HEK293 (cell line): ENCODE measurements around the gene PDCD1LG2.

ENCODE experiments used
- CTCF ChIA-PET: fragments of 350-600 bp; formaldehyde crosslinking; extraction: SDS; loops from one replicate; lab custom pipeline; 2021; ENCODE audit warnings: antibody characterized with exemption; lab: Yijun Ruan, JAX
- POLR2A ChIA-PET: fragments of 300-600 bp; formaldehyde crosslinking; extraction: SDS; loops from one replicate; lab custom pipeline; 2020; ENCODE audit warnings: antibody characterized with exemption, inconsistent platforms; lab: Yijun Ruan, JAX
- H3K27ac ChIP-seq: fragments of 200-500 bp; sonication (Bioruptor generic); 2 replicates; pipeline ENCODE4 v1.5.1; 2014; ENCODE audit warnings: low read depth, low read length, control low read depth, inconsistent platforms; ENCODE audit errors: extremely low read depth
- H3K36me3 ChIP-seq, 2 experiments: fragments of 200-500 bp in 1 of 2; sonication (Bioruptor generic) in 1 of 2; 1 replicate in 1 of 2; 2 replicates in 1 of 2; pipeline ENCODE4 v1.5.1; 2014 to 2017; ENCODE audit warnings: inconsistent platforms in 2 of 2, low read length in 2 of 2; ENCODE audit not compliant: control insufficient read depth in 2 of 2, insufficient read depth in 1 of 2
- H3K4me1 ChIP-seq: fragments of 200-500 bp; sonication (Bioruptor generic); 2 replicates; pipeline ENCODE4 v1.5.1; 2014; ENCODE audit warnings: mild to moderate bottlenecking, low read length, inconsistent platforms; ENCODE audit not compliant: control insufficient read depth, insufficient read depth
- H3K4me3 ChIP-seq: 2 replicates; pipeline ENCODE4 v1.5.1; 2011; ENCODE audit warnings: low read depth, mild to moderate bottlenecking, control low read depth, low read length, moderate library complexity
- H3K9me3 ChIP-seq: fragments of 200-500 bp; sonication (Bioruptor generic); 2 replicates; pipeline ENCODE4 v1.5.1; 2014; ENCODE audit warnings: low read depth, low read length, inconsistent platforms; ENCODE audit not compliant: control insufficient read depth, insufficient read depth
- KLF9 ChIP-seq: fragments of 450-650 bp; formaldehyde crosslinking; IDR thresholded peaks from 2 replicates; pipeline ENCODE4 v1.5.1; 2016; ENCODE audit warnings: missing biosample characterization, missing genetic modification characterization, low read depth
- MYNN ChIP-seq: fragments of 450-650 bp; formaldehyde crosslinking; IDR thresholded peaks from 2 replicates; pipeline ENCODE4 v1.5.1; 2016; ENCODE audit warnings: missing biosample characterization, missing genetic modification characterization, borderline replicate concordance
- OVOL3 ChIP-seq: fragments of 450-650 bp; formaldehyde crosslinking; IDR thresholded peaks from 2 replicates; pipeline ENCODE4 v1.5.1; 2016; ENCODE audit warnings: missing biosample characterization, missing genetic modification characterization
- YY2 ChIP-seq: fragments of 450-650 bp; formaldehyde crosslinking; IDR thresholded peaks from 2 replicates; pipeline ENCODE4 v1.5.1; 2016; ENCODE audit warnings: missing biosample characterization, missing genetic modification characterization
- ZBTB8A ChIP-seq: fragments of 450-650 bp; formaldehyde crosslinking; IDR thresholded peaks from 2 replicates; pipeline ENCODE4 v1.5.1; 2016; ENCODE audit warnings: missing biosample characterization, missing genetic modification characterization
- ZFP41 ChIP-seq: fragments of 450-650 bp; formaldehyde crosslinking; IDR thresholded peaks from 2 replicates; pipeline ENCODE4 v1.5.1; 2016; ENCODE audit warnings: missing biosample characterization, missing genetic modification characterization, borderline replicate concordance
- ZNF133 ChIP-seq: fragments of 450-650 bp; formaldehyde crosslinking; IDR thresholded peaks from 2 replicates; pipeline ENCODE4 v1.5.1; 2016; ENCODE audit warnings: missing biosample characterization, missing genetic modification characterization
- ZNF174 ChIP-seq: fragments of 450-650 bp; formaldehyde crosslinking; IDR thresholded peaks from 2 replicates; pipeline ENCODE4 v1.5.0; 2017; ENCODE audit warnings: missing biosample characterization, mild to moderate bottlenecking, missing genetic modification characterization
- ZNF23 ChIP-seq: fragments of 450-650 bp; formaldehyde crosslinking; IDR thresholded peaks from 2 replicates; pipeline ENCODE4 v1.5.1; 2016; ENCODE audit warnings: missing biosample characterization, missing genetic modification characterization, borderline replicate concordance
- ZNF302 ChIP-seq: fragments of 450-650 bp; formaldehyde crosslinking; IDR thresholded peaks from 2 replicates; pipeline ENCODE4 v1.5.1; 2016; ENCODE audit warnings: missing biosample characterization, missing genetic modification characterization, low read depth
- ZNF416 ChIP-seq: fragments of 450-650 bp; formaldehyde crosslinking; IDR thresholded peaks from 2 replicates; pipeline ENCODE4 v1.5.1; 2016; ENCODE audit warnings: missing biosample characterization, missing genetic modification characterization
- ZNF423 ChIP-seq: fragments of 450-650 bp; formaldehyde crosslinking; IDR thresholded peaks from 2 replicates; pipeline ENCODE4 v1.5.1; 2016; ENCODE audit warnings: missing biosample characterization, missing genetic modification characterization
- ZNF501 ChIP-seq: fragments of 450-650 bp; formaldehyde crosslinking; IDR thresholded peaks from 2 replicates; pipeline ENCODE4 v1.5.1; 2016; ENCODE audit warnings: missing biosample characterization, missing genetic modification characterization
- ZNF510 ChIP-seq: fragments of 450-650 bp; formaldehyde crosslinking; IDR thresholded peaks from 2 replicates; pipeline ENCODE4 v1.5.1; 2018; ENCODE audit warnings: mild to moderate bottlenecking, missing genetic modification characterization, missing biosample characterization; ENCODE audit not compliant: insufficient replicate concordance
- ZNF561 ChIP-seq: fragments of 450-650 bp; IDR thresholded peaks from 2 replicates; pipeline ENCODE4 v1.5.1; 2018; ENCODE audit warnings: missing biosample characterization, missing genetic modification characterization, borderline replicate concordance
- ZNF785 ChIP-seq: fragments of 450-650 bp; formaldehyde crosslinking; IDR thresholded peaks from 2 replicates; pipeline ENCODE4 v1.5.1; 2016; ENCODE audit warnings: missing biosample characterization, missing genetic modification characterization
- ZNF830 ChIP-seq: fragments of 450-650 bp; IDR thresholded peaks from 2 replicates; pipeline ENCODE4 v1.5.0; 2018; ENCODE audit warnings: missing biosample characterization, missing genetic modification characterization, low read depth, mild to moderate bottlenecking, moderate library complexity
- TF ChIP-seq, protein P1 (sequence below): fragments of 450-650 bp; formaldehyde crosslinking; IDR thresholded peaks from 2 replicates; pipeline ENCODE4 v1.5.1; 2016; ENCODE audit warnings: missing biosample characterization, missing genetic modification characterization
- TF ChIP-seq, protein P2 (sequence below): fragments of 450-650 bp; formaldehyde crosslinking; IDR thresholded peaks from 2 replicates; pipeline ENCODE4 v1.5.1; 2016; ENCODE audit warnings: missing biosample characterization, missing genetic modification characterization
- TF ChIP-seq, protein P3 (sequence below): fragments of 450-650 bp; formaldehyde crosslinking; IDR thresholded peaks from 2 replicates; pipeline ENCODE4 v1.5.1; 2016; ENCODE audit warnings: missing biosample characterization, missing genetic modification characterization
- TF ChIP-seq, protein P4 (sequence below): fragments of 450-650 bp; formaldehyde crosslinking; optimal IDR thresholded peaks from 2 replicates; pipeline ENCODE3; 2016; ENCODE audit warnings: missing biosample characterization, mild to moderate bottlenecking, missing genetic modification characterization
- TF ChIP-seq, protein P5 (sequence below): fragments of 450-650 bp; formaldehyde crosslinking; IDR thresholded peaks from 2 replicates; pipeline ENCODE4 v1.5.1; 2016; ENCODE audit warnings: missing biosample characterization, missing genetic modification characterization
- TF ChIP-seq, protein P6 (sequence below): fragments of 450-650 bp; formaldehyde crosslinking; IDR thresholded peaks from 2 replicates; pipeline ENCODE4 v1.5.0; 2017; ENCODE audit warnings: missing biosample characterization, missing genetic modification characterization, borderline replicate concordance

PDCD1LG2 gene

DNA sequence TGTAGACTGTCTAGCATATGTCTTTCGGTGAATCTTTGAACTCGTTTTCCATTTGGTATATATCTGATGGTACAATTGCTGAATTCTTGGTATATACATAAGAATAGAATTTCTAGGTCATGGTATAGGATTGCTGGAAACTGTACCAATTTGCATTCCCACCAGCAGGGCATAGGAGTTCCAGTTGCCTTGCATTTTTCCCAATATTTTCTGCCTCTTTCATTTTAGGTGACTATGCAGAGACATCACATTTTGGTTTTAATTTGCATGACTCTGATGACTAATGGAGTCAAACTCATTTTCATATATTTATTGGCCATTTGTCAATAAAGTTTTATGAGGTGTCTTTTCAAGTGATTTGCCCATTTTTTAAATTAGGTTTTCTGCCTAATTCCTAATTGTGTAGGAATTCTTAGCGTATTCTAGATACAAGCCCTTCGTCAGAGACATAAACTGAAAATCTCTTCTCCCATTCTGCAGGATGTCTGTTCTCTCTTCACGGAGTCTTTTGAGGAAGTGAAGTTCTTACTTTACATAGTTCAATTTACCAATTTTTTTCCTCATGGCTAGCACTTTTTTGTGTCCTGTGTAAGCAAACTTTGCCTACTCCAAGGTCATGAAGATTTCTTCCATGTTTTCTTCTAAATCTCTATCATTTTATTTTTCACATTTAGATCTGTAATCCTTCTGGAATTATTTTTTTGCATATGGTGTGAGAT is 28.9 kb upstream of the PDCD1LG2 start:
- CTCF ChIA-PET: interaction anchor here (0.9 kb wide), 1 partner anchor 17 kb away, joined by 3 read pairs; no protein-coding TSS in a partner anchor

DNA sequence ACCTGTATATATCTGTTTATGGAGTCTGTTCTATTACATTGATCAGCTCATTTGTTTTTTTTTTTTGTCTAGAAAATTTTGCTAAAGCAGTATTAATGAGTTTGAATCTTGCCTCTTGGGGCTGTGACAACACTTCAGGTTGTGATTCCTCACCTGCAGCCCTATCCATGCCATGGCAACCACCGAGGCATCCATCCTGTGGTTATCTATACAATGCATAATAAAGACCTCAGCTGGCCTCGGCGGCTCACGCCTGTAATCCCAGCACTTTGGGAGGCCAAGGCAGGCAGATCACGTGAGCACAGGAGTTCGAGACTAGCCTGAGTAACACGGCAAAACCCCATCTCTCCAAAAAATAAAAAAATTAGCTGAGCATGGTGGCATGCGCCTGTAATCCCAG is 28.1 kb upstream of the PDCD1LG2 start:
- Histone ChIP-seq H3K4me3 (no peak overlapping the region), H3K36me3 (no peaks in the 10 kb centered on the region), H3K4me1 (no peaks in the 10 kb centered on the region), H3K9me3 (no peaks in the 10 kb centered on the region), H3K27ac (no peak overlapping the region)
- ChIA-PET POLR2A (interaction anchor here (1.0 kb wide), 1 partner anchor 146 kb away, joined by 3 read pairs; no protein-coding TSS in a partner anchor), CTCF (interaction anchor here (0.6 to 0.7 kb wide), 2 partner anchors 22 to 133 kb away, joined by 3 to 8 read pairs; no protein-coding TSS in a partner anchor)
- TF ChIP-seq ZNF302 (tag by site-specific recombination): no peak
- TF ChIP-seq ZNF174 (tag by site-specific recombination): no peak
- no peak for TF ChIP-seq ZFP41
- TF ChIP-seq ZNF561 (tag by site-specific recombination): no peak
- TF ChIP-seq YY2 (tag by site-specific recombination): no peak
- TF ChIP-seq ZNF510: no peak
- no peak for TF ChIP-seq KLF9
- TF ChIP-seq, protein P1, sequence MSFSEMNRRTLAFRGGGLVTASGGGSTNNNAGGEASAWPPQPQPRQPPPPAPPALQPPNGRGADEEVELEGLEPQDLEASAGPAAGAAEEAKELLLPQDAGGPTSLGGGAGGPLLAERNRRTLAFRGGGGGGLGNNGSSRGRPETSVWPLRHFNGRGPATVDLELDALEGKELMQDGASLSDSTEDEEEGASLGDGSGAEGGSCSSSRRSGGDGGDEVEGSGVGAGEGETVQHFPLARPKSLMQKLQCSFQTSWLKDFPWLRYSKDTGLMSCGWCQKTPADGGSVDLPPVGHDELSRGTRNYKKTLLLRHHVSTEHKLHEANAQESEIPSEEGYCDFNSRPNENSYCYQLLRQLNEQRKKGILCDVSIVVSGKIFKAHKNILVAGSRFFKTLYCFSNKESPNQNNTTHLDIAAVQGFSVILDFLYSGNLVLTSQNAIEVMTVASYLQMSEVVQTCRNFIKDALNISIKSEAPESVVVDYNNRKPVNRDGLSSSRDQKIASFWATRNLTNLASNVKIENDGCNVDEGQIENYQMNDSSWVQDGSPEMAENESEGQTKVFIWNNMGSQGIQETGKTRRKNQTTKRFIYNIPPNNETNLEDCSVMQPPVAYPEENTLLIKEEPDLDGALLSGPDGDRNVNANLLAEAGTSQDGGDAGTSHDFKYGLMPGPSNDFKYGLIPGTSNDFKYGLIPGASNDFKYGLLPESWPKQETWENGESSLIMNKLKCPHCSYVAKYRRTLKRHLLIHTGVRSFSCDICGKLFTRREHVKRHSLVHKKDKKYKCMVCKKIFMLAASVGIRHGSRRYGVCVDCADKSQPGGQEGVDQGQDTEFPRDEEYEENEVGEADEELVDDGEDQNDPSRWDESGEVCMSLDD: no peak
- TF ChIP-seq ZNF416 (tag by site-specific recombination): no peak
- TF ChIP-seq, protein P2, sequence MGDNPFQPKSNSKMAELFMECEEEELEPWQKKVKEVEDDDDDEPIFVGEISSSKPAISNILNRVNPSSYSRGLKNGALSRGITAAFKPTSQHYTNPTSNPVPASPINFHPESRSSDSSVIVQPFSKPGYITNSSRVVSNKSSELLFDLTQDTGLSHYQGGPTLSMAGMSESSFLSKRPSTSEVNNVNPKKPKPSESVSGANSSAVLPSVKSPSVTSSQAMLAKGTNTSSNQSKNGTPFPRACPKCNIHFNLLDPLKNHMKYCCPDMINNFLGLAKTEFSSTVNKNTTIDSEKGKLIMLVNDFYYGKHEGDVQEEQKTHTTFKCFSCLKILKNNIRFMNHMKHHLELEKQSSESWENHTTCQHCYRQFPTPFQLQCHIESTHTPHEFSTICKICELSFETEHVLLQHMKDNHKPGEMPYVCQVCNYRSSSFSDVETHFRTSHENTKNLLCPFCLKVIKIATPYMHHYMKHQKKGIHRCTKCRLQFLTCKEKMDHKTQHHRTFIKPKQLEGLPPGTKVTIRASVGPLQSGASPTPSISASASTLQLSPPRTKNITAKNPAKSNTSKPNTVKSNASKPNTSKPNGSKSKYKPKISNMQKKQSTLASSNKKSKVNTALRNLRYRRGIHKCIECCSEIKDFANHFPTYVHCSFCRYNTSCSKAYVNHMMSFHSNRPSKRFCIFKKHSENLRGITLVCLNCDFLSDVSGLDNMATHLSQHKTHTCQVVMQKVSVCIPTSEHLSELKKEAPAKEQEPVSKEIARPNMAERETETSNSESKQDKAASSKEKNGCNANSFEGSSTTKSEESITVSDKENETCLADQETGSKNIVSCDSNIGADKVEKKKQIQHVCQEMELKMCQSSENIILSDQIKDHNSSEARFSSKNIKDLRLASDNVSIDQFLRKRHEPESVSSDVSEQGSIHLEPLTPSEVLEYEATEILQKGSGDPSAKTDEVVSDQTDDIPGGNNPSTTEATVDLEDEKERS (tag by site-specific recombination): no peak
- no peak for TF ChIP-seq MYNN

More for the DNA sequence above, 28.9 kb upstream of the PDCD1LG2 start:
- no peaks in the 10 kb centered on the region for H3K36me3 ChIP-seq
- no peaks in the 10 kb centered on the region for H3K4me1 ChIP-seq
- no peak overlapping the region for H3K27ac ChIP-seq
- H3K4me3 ChIP-seq: no peak overlapping the region
- POLR2A ChIA-PET: no interaction called here
- TF ChIP-seq ZNF133 (tag by site-specific recombination) (no peak), ZNF830 (tag by site-specific recombination) (no peak), ZNF423 (tag by site-specific recombination) (no peak), OVOL3 (no peak), ZNF501 (tag by site-specific recombination) (no peak), ZNF23 (tag by site-specific recombination) (no peak), ZBTB8A (tag by site-specific recombination) (no peak), ZNF785 (tag by site-specific recombination) (no peak)
- TF ChIP-seq, protein P3, sequence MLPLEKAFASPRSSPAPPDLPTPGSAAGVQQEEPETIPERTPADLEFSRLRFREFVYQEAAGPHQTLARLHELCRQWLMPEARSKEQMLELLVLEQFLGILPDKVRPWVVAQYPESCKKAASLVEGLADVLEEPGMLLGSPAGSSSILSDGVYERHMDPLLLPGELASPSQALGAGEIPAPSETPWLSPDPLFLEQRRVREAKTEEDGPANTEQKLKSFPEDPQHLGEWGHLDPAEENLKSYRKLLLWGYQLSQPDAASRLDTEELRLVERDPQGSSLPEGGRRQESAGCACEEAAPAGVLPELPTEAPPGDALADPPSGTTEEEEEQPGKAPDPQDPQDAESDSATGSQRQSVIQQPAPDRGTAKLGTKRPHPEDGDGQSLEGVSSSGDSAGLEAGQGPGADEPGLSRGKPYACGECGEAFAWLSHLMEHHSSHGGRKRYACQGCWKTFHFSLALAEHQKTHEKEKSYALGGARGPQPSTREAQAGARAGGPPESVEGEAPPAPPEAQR: no peak
- TF ChIP-seq, protein P4, sequence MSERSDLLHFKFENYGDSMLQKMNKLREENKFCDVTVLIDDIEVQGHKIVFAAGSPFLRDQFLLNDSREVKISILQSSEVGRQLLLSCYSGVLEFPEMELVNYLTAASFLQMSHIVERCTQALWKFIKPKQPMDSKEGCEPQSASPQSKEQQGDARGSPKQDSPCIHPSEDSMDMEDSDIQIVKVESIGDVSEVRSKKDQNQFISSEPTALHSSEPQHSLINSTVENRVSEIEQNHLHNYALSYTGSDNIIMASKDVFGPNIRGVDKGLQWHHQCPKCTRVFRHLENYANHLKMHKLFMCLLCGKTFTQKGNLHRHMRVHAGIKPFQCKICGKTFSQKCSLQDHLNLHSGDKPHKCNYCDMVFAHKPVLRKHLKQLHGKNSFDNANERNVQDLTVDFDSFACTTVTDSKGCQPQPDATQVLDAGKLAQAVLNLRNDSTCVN (tag by site-specific recombination): no peak
- TF ChIP-seq, protein P5, sequence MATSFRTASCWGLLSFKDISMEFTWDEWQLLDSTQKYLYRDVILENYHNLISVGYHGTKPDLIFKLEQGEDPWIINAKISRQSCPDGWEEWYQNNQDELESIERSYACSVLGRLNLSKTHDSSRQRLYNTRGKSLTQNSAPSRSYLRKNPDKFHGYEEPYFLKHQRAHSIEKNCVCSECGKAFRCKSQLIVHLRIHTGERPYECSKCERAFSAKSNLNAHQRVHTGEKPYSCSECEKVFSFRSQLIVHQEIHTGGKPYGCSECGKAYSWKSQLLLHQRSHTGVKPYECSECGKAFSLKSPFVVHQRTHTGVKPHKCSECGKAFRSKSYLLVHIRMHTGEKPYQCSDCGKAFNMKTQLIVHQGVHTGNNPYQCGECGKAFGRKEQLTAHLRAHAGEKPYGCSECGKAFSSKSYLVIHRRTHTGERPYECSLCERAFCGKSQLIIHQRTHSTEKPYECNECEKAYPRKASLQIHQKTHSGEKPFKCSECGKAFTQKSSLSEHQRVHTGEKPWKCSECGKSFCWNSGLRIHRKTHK (tag by site-specific recombination): no peak
- TF ChIP-seq, protein P6, sequence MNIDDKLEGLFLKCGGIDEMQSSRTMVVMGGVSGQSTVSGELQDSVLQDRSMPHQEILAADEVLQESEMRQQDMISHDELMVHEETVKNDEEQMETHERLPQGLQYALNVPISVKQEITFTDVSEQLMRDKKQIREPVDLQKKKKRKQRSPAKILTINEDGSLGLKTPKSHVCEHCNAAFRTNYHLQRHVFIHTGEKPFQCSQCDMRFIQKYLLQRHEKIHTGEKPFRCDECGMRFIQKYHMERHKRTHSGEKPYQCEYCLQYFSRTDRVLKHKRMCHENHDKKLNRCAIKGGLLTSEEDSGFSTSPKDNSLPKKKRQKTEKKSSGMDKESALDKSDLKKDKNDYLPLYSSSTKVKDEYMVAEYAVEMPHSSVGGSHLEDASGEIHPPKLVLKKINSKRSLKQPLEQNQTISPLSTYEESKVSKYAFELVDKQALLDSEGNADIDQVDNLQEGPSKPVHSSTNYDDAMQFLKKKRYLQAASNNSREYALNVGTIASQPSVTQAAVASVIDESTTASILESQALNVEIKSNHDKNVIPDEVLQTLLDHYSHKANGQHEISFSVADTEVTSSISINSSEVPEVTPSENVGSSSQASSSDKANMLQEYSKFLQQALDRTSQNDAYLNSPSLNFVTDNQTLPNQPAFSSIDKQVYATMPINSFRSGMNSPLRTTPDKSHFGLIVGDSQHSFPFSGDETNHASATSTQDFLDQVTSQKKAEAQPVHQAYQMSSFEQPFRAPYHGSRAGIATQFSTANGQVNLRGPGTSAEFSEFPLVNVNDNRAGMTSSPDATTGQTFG (tag by site-specific recombination): no peak
- TF ChIP-seq, all 188 proteins: peak for 0
- no peaks in the 10 kb centered on the region for H3K9me3 ChIP-seq
